Posterior vena cava (tissue), 2 donors: ENCODE results near the gene SMYD4. TPM values are rescaled to one million over a fixed set of nuclear protein-coding genes. Genes with fewer than 3 reads are reported as not detected.
"Not testable (repeated sequence)": the region's sequence is repeated elsewhere in the genome, so short reads cannot be mapped to it uniquely, and the experiment has no call there.

Experiments
- DNase-seq: peaks from one replicate; pipeline ENCODE4 v3.0.0-alpha.2; 2020; ENCODE audit warnings: low spot score
- intact Hi-C, 2 donors: fragments of 100-400 bp; cut with DNase I; formaldehyde crosslinking; loops; one replicate each; pipeline versions ENCODE4 v1.14.1 to v1.14.2; 2022 to 2023
- total RNA-seq, 2 donors: library from RNA; stranded (reverse); fragmentation: NEBNext Ultra II Directional; extraction: Animal tissue kit (Norgen Biotek cat#: 25700); gene quantifications; one replicate each; pipeline ENCODE4 v1.2.1, GENCODE V29; 2021
- donor health status: DM: yes; HTN: yes; CAD: no.
- donor health status: DM: yes; HTN: yes; CAD: no.

The SMYD4 gene
- total RNA-seq, 2 donors from 2014 or later, result 16.8 to 19.7 TPM

DNA sequence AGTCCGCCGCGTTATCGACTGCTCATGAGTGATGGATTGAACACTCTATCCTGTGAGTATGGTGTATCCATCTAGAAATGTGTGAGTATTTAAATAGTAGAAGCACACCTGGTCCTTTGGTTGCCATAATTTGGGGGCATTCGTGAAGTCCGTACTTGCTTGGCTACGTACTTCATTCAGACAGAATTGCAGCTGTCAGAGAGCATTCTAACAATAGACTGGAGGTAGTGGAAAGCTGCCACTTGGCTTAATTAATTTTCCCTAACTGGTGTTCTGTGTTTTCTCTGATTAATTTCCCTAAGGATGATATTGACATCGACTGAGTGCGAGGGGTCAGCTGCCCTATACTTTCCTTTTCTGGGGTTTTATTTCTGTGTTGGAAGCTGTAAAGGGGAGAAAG lies 14.2 kb upstream of the SMYD4 start:
- DNase-seq, result no peak
- intact Hi-C loops, result no loop called here

DNA sequence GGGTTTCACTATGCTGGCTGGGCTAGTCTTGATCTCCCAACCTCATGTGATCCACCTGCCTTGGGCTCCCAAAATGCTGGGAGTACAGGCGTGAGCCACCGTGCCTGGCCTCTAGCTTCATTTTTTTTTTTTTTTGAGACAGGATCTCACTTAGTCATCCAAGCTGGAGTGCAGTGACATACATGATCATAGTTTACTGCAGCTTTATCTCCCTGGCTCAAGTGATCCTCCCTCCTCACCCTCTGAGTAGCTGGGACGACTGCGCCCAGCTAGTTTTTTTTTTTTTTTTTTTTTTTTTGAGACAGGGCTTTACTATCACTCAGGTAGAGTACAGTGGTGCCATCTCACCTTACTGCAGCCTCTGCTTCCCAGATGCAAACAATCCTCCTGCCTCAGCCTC lies 9.8 kb upstream of the SMYD4 start:
- DNase-seq, result no peak
- intact Hi-C loops, result no loop called here

DNA sequence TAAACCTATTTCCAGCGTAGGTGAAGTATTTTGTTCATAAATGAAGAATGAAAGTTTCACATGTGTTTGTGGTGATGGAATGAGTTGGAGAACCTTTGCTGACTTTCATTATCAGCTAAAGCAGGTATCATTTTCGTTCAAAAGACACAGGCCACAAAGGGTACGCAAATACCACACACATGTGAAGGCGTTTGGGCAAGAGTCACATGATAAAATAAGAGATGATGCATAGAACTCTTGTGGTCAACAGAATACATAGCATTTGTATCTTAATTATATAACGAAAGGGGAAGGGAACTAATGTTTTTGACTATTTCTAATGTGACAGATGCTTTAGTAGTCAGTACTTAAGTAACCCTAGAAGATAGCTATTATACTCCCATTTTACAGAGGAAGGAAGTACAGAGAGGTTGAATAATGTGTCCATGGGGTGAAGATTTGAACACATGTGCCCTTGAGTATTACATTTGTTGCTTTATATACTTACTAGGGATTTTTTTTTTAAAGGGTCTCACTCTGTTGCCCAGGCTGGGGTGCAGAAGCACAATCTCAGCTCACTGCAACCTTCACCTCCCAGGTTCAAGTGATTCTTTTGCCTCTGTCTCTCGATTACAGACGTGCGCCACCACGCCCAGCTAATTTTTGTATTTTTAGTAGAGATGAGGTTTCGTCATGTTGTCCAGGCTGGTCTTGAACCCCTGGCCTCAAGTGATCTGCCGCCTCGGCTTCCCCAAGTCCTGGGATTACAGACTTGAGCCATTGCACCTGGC lies 4.9 kb upstream of the SMYD4 start:
- DNase-seq, result no peak
- intact Hi-C loops, result loop anchor here in 1 of 2 donors (5.0 kb wide), 1 partner anchor 47 kb away; no protein-coding TSS in a partner anchor

DNA sequence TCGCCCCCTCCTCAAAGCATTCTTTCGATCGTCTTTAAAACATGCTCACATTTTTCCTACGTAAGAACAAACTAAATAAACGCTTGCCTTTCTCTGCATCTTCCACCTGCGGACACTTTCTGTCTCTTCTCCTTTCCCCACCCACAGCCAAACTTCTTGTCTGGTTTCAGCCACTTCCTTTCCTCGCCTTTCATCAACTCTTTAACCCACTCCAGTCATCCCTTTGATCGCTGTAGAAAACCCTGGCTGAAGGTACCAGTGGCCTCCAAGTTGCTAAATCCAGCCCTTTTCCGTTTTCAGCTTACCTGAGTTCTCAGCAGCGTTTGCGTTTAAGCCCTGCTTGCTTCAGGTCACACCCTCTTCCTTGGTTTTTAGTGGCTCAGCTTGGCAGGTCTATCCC lies 586 bp upstream of the SMYD4 start:
- DNase-seq, result no peak
- intact Hi-C loops, result loop anchor here in 1 of 2 donors (5.0 kb wide), 1 partner anchor 43 kb away; no protein-coding TSS in a partner anchor

DNA sequence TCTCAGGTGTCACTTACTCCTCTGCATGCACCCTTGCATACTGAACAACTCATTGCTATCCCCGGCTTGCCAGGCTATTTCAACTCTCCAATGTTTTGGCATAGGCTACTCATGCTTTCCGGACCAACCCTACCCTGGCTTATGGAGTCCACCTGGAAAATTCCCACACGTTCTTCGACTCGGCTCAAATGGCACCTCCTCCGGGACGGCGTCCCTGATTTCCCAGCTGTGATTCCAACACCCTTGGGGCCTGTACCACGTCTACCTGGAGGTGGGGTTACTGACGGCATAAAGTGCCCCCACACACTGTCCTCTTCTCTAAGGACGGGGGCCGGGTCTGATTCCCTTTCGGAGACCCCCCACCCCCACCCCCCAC lies 498 bp downstream of the SMYD4 start:
- no peak for DNase-seq
- intact Hi-C loops, result no loop called here

DNA sequence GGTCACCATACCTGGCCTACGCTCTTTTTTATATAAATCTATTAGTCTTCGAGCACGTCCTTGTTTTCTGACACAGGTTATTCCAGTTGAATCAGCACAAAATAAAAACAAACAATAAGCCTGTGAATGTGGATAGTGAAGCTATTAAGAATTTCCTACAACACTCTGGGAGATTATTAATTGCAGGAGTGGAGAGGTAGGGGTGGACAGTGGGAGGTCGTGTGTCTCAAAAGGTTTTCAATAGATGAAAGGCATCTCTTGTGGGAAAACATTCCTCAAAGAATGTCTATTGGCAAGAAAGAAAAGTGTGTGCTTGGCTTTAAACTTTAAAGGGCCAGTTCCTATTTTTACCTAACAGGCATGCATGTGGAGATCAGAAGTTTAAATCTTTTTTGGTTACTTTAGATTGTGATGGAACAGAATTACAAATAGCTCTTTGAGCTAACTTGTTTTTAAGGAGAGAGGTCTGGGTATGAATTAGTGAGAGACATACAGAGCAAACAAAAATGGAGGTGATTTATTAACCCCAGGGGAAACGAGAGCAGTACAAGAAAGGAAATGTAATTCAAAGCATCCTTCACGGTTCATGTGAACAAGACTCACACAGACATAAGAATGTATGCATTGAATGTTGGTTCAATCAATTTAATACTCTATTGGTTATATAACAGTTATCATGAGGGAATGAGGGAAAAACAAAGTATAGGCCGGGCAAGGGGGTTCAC lies 9.0 kb downstream of the SMYD4 start:
- intact Hi-C loops, result no loop called here
- DNase-seq, result no peak

DNA sequence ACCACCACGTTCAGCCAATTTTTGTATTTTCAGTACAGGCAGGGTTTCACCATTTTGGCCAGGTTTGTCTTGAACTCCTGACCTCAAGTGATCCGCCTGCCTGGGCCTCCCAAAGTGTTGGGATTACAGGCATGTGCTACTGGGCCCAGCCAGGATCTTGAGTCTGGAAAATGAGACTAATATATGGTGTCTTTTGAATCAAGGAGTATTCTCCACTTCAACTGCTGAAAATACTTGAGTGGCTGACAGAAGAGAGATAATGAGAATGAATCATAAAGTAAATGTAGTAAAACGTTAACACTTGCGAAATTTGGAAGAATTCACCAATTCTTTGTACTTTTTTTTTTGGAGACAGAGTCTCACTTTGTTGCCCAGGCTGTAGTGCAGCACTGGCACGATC lies 16.6 kb downstream of the SMYD4 start:
- intact Hi-C loops, result no loop called here
- DNase-seq, result no peak

DNA sequence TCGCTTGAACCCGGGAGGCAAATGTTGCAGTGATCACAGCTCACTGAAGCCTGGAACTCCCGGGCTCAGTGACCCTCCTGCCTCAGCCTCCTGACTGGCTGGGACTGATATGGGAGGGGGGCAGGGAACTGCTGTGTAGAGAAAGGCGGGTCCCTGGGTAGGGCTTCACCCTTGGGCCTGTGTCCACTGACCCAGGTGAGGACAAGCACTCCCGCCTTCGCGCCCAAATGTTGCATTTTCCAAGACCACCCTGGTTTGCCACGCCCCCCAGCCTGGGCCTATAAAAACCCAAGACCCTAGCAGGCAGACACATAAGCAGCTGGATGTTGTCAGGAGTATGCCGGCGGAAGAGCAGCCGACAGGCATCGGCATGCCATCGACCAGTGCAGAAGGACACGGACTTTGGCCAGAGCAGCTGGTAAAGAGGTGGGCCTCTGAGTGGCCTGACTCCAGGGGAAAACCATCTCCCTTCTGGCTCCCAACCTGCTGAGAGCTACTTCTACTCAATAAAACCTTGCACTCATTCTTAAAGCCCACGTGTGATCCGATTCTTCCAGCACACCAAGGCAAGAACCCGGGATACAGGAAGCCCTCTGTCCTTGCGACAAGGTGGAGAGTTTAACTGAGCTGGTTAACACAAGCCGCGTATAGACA lies 19.1 kb downstream of the SMYD4 start:
- DNase-seq, result no peak
- intact Hi-C loops, result no loop called here

DNA sequence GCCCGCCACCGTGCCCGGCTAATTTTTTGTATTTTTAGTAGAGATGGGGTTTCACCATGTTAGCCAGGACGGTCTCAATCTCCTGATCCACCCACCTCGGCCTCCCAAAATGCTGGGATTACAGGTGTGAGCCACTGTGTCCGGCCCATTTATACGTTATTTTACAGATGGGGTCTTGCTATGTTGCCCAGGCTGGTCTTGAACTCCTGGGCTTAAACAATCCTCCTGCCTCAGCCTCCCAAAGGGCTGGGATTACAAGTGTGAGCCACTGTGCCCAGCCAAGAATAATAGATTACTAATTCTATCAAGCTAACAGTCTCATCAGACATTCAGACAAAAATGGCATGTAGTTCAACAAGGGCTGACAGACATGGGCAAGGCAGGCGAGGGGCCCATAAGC lies 19.9 kb downstream of the SMYD4 start:
- DNase-seq, intact Hi-C loops: not testable (repeated sequence)

DNA sequence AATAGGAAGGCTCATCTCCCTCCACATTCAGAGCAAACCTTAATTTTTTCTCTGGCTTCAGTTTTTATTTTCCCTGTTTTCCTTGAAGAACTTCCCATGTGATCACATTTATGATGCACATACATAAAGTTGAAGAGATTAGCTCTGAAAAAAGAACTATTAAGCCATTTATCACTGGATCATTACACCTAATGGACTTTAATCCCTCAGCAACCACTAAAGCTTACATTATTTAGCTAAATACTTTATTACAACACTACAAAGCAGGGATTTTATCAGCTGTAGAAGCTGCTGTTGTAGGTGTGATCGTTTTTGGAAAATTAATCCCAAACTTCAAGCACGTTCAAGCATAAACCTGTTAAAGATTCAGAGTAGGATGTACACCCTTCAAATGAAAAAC lies 21.1 kb downstream of the SMYD4 start:
- intact Hi-C loops, result no loop called here
- no peak for DNase-seq

DNA sequence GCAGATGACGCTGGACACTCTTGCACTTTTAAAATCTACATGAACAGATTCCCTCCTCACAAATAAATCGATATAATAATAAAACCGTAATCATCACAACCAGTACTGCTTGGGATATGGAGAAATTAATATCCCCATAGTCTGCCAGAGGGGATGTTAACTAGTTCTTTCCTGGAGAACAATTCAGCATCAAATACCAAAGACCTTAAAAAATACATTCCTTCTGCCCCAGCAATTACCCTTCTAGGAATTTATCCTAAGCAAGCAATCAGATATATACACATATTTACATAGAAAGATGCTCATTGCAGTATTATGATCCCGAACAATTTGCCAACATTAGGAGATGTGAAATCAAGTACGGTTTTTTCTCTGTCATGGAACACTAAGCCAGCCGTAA lies 21.8 kb downstream of the SMYD4 start:
- no peak for DNase-seq
- intact Hi-C loops, result no loop called here

DNA sequence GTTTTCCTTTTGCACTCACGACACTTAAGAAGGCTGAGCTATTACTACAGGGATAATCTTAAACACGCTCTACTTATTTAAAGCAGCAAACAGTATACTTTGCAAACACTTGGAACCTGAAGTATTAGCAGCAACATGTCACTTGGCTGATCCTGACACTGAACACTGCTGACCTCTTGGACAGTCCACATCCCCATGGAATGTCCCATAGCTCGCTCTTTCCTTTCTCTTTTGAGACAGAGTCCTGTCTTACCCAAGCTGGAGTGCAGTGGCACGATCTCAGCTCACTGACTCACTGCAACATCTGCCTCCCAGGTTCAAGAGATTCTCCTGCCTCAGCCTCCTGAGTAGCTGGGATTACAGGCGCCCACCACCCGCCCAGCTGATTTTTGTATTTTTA lies 26.4 kb downstream of the SMYD4 start:
- intact Hi-C loops, result no loop called here
- DNase-seq, result no peak

DNA sequence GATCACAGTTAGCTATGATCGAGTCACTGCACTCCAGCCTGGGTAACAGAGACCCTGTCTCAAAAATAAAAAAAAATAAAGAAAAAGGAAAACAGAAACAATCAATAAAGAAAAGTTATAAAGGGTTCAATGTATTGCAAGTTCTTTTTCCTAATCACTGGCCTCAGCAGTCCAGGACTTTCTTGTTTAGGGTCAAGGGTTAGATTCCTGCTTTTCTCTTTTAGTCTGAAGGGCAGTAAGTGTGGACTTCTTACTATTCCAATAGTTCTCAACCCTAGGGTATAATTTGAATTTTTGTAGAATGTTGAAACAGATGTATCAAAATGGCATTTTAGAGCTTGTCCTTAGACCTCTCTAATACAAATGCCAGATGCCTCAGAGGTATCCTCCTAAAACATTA lies 27.3 kb downstream of the SMYD4 start:
- DNase-seq, result no peak
- intact Hi-C loops, result no loop called here

DNA sequence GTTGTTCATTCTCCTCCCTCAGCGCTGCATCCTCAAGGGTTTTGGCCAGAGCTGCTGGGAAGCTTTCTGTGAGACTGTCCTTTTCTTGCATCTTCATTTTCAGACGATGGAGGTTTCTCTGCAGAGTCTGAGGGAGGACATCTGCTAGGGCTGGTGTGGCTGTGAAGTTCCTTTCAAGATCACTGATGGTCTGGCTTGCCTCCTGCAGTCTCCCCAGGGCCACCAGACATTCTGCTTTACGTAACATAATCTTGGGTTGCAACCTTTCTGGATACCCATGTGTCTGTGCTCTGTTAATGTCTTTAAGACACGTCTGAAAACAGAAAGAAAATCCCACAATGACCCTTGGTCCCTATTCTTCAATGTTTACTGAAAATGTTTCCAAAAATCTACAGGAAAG lies 29.0 kb downstream of the SMYD4 start:
- intact Hi-C loops, result no loop called here
- no peak for DNase-seq

DNA sequence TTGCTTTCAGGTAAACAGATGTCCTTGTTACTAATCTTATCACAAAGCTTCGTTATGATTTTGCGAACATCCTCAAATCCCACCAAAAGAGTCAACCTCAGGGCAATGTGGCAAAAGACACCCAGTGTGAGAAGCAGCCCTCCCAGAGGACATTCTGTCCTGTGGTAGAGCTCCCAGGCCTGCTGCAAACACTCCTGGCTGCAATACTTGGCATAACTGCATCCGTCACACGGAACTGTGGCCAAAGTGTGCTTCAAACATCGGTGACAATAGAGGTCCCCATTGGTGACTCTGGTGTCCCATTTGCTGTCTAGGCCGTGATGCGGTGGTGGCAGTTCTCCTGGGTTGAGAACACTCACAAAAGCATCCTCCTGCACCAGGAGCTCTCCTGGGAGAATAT lies 29.5 kb downstream of the SMYD4 start:
- DNase-seq, result no peak
- intact Hi-C loops, result no loop called here

DNA sequence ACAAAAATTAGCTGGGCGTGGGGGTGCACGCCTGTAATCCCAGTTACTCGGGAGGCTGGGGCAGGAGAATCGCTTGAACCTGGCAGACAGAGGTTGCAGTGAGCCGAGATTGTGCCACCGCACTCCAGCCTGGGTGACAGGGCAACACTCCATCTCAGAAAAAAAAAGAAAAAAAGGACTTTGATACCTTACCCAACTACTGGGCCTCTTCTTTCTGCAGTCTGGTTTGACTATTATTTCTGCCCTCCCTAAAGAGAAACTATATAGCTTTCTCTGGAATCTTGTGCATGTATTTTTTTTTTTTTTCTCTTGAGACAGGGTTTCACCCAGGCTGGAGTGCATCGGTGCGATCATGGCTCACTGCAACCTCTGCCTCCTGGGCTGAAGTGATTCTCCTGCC lies 31.9 kb downstream of the SMYD4 start:
- DNase-seq, intact Hi-C loops: not testable (repeated sequence)

DNA sequence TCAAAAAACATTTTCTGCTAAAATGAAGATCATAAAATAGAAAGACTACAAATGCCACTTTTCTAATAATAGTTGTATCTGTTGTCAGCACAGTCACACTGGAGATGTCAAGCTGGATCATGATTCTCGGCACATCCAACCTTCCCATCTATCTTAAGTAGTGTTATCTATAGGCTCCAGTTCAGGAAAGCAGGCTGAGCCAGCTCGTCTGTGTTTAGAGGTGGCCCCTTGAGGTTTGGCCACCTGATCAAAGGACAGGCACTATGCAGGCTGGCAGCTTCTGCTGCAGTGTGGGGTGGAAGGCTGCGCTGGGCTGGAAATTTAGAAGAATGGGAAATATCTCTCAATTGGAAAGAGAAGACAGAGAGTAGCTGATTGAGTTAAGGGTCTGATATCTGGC lies 32.4 kb downstream of the SMYD4 start:
- DNase-seq, result no peak
- intact Hi-C loops, result no loop called here

DNA sequence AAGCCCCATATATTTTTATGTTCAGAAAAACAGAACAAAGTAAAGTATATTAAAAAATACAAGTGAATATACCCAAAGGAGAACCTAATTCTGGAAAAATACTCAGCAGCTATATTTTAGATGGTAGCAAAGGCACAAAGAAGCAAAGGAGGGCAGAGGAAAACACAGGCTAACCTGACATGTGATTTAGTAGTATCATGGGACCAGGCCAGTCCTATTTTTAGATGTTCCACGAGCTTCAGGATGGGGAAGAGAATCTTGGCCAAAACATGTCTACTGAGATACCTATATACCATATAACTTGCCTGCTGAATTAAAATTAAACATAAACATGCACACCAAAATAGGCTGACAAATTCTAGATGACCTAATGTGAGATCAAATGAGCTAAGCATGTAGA lies 32.9 kb downstream of the SMYD4 start:
- DNase-seq, result no peak
- intact Hi-C loops, result no loop called here

DNA sequence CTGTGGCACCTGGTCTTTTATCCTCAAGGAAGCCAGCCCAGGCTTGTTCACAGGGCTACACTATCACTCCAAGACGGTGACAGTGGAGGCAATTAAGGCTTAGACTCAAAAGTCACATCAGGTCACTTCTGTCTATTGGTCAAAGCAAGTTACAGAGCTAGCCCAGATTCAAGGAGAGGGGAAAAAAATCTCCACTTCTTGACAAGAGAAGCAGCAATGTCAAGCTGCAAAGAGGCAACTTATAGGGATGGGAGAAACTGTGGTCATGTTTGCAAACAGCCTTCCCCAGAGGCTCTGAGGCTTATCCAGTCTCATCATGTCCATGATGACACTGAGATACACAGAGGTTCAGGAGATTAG lies 36.3 kb downstream of the SMYD4 start:
- intact Hi-C loops, result no loop called here
- no peak for DNase-seq
